ENCODE results near the gene LTBP1. TPM values are rescaled to one million over a fixed set of nuclear protein-coding genes. Genes with fewer than 3 reads are reported as not detected.

LTBP1 gene
- total and polyA plus RNA-seq, 10 of the 15 experiments (the other 5 are each of a cell fraction or from before 2014, with no cell fraction given) = 0.01 to 0.28 (median 0.12) TPM; not detected in 2

DNA sequence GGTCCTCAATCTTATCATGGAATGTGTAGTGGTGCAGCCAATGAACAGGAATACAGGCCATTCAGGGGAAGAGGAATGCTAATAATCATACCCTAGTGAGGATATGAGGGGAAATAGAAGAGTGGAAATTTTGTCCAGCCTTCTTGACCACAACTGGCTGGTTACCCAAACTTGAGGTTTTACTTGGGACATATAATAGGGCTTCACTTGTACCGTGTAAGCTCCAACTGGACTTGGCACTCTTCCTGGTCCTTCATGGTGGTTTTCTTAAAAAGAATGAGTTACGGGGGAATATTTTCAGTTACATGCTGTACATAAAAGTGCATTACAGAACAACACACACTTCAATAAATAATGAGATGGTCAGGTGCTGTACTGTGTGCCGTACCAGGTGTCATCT is 294.8 kb downstream of the LTBP1 start (continued):
- no peak for TF ChIP-seq STAT1 (conservative IDR thresholded peaks at IDR 0.05)
- TF ChIP-seq ATF7 (IDR thresholded peaks at IDR 0.05; ENCODE audit: low read depth) = no peak
- TF ChIP-seq TCF3 (IDR thresholded peaks at IDR 0.05; ENCODE audit: borderline replicate concordance, insufficient read depth, low read depth, low read length) = no peak
- TF ChIP-seq FOXM1 (IDR thresholded peaks at IDR 0.05; ENCODE audit: low read depth, low read length) = no peak
- no peak for TF ChIP-seq ZSCAN29 (IDR thresholded peaks at IDR 0.05)
- TF ChIP-seq ETV6 (conservative IDR thresholded peaks at IDR 0.05 in 1 of 2, IDR thresholded peaks at IDR 0.05 in 1 of 2; ENCODE audit: borderline replicate concordance in 1 of 2, low read depth in 1 of 2) = no peak
- no peak for TF ChIP-seq CHD2 (IDR thresholded peaks at IDR 0.05; ENCODE audit: borderline replicate concordance, low read depth, low read length)
- TF ChIP-seq, protein P1, sequence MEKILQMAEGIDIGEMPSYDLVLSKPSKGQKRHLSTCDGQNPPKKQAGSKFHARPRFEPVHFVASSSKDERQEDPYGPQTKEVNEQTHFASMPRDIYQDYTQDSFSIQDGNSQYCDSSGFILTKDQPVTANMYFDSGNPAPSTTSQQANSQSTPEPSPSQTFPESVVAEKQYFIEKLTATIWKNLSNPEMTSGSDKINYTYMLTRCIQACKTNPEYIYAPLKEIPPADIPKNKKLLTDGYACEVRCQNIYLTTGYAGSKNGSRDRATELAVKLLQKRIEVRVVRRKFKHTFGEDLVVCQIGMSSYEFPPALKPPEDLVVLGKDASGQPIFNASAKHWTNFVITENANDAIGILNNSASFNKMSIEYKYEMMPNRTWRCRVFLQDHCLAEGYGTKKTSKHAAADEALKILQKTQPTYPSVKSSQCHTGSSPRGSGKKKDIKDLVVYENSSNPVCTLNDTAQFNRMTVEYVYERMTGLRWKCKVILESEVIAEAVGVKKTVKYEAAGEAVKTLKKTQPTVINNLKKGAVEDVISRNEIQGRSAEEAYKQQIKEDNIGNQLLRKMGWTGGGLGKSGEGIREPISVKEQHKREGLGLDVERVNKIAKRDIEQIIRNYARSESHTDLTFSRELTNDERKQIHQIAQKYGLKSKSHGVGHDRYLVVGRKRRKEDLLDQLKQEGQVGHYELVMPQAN (conservative IDR thresholded peaks at IDR 0.05) = no peak
- TF ChIP-seq BHLHE40 (IDR thresholded peaks at IDR 0.05; ENCODE audit: borderline replicate concordance in 1 of 2, low read depth in 2 of 2, low read length in 1 of 2) = no peak
- TF ChIP-seq IKZF1 (conservative IDR thresholded peaks at IDR 0.05) = no peak
- no peak for TF ChIP-seq REST (IDR thresholded peaks at IDR 0.05; ENCODE audit: low read depth, low read length)
- TF ChIP-seq RFX5 (IDR thresholded peaks at IDR 0.05; ENCODE audit: low read depth, low read length) = no peak

All from GM12878 (cell line).